ENCODE measurements around the gene EFHB.
"Not testable (repeated sequence)": the region's sequence is repeated elsewhere in the genome, so short reads cannot be mapped to it uniquely, and the experiment has no call there.

The EFHB gene

DNA sequence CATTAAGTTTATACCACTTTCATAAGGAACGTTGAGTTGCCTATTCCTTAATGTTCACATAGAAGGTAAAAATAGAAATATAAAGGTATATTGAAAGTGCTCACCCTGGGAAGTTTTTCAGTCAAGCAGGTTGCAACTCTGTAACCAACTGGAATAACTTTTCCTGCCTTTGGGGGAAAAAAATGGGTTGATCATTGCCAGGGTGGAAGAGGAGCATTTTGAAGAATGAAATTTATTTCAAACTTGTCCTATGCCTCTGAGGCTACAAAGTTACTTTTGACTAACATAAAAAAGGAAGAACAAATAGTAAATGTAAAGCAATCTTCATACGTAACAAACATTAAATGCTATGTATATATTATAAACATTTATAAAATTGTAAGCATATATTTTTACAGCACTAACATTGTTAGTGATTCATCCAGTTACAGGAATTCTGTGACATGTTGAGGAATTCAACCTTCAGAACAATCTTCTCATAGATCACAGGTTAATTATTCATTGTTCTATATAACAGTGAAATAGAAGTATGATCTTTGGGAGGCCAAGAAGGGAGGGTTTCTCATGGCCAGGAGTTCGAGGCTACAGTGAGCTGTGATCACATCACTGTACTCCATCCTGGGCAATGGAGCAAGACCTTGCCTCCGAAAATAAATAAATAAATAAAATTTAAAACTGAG, 13.5 kb downstream of the EFHB start:
- no peak for DNase-seq

DNA sequence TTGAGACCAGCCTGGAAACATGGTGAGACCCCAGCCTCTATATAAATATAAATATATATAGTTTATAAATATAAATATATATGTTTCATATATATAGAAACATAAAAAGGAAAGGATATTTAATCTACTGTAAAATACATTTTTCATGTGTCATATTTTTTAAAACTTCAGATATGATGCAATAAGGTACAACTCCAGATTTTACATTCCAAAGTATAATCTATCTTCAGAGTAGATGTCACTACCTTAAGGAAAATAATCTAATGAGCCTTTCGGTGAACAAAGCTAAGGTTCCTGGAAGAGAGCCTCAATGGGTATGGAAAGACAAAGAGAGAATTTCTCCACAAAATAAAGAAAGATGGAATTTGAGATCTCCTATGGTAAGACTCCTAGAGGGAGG, 16.9 kb downstream of the EFHB start:
- DNase-seq, result no peak

DNA sequence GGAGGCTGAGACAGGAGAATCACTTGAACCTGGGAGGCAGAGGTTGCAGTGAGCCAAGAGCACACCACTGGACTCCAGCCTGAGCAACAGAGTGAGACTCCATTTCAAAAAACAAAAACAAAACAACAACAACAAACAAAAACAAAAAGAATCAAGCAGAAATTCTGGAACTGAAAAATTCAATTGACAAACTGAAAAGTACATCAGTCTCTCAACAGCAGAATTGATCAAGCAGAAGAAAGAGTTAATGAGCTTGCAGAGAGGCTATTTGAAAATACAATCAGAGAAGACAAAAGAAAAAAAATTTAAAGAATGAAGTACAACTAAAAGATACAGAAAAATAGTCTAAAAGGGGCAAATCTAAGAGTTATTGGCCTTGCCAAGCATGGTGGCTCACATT, 22.6 kb downstream of the EFHB start:
- DNase-seq, result no peak

DNA sequence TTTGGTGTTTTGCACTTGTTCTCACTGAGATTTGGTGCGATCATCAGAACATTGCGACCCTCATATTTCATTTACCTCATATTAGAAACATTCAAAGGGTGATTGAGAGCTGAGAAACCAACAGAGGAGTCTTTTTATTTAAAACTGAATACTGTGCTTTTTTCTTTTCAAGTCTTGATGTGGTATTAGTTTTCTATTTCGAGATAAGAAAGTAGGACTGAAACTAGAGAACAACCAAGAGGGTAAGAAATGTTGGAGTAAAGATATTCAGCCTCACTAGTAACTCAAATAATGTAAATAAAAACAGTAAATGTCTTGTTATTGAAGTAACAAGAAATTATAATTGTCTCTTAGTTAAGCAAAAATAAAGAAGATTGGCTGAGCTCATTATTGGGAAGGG, 26.5 kb downstream of the EFHB start:
- DNase-seq, result no peak

DNA sequence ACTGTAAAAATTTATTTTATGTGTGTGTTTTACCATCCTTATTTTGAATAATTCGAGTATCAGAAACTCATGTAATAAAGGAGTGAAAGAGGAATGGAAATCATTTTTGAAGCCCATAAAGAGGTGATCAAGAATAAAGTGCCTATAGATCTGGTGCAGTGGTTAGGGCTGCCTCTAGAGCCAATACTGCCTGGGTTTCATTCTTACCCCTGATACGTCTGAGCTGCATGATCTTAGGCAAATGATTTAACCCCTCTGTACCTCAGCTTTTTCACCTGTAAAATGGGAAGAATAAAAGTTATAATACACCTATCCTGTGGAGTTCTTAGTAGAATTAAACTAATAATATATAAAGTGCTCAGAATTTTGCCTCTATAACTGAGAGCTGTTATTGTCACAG, 30.4 kb downstream of the EFHB start:
- no peak for DNase-seq

DNA sequence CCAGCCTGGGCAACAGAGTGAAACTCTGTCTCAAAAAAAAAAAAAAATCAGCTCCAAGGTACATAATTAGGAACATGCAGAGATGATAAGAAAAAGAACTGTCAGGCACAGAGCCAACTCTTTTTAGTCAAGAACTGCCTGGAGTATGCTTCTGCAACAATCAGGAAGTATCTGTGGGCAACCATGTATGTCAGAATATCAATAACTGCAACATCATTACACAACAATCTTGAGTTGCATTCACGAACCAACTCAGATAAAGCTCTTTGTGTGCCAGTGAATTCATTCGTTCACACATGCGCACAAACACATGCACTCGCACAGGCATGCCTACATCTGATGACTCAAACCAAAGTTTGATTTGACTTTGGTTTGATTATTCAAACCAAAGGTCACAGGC, 32.1 kb downstream of the EFHB start:
- no peak for DNase-seq

DNA sequence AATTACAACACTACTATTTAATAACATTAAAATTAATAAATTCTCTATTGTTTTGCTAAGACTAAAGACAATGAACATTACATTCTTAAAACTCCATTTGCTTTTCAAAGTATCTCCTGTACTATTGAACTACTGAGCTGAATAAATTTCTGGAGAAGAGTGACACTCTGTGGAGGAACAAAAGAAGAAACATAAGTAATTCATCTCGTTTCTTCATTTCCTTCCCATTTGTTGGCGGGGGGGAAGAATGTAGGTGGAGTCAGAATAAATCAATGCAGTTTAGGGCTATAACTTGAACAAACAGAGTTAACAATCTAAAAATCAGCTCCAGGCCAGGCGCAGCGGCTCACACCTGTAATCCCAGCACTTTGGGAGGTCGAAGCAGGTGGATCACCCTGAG, 32.7 kb downstream of the EFHB start:
- DNase-seq, result no peak

DNA sequence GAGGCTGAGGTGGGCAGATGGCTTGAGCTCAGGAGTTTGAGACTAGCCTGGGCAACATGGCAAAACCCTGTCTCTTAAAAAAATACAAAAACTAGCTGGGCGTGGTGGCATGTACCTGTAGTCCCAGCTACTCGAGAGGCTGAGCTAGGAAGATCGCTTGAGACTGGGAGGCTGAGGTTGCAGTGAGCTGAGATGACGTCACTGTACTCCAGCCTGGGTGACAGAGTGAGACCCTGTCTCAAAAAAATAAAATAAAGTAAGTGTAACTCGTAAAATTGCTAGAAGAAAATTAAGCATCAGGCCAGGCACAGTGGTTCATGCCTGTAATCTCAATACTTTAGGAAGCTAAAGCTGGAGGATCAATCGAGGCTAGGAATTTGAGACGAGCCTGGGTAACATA, 34.2 kb downstream of the EFHB start:
- DNase-seq, result not testable (repeated sequence)

DNA sequence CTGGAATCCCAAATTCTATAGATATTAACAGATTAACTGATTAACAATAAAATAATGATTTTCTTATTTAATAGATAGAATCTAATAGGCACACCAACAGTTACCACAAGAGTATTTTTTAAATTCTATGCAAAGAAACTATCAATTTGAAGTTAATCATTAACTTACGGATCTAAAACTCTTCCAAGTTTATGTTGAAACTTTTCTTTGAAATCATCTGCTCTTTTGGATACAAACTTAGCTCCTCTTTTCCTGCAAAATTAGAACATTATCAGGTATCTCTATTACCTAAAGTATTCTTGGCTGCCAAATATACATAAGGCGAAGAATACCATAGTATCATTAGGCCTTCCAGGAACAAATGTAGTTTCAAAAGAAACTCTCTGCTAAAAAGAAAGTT, 34.8 kb downstream of the EFHB start:
- no peak for DNase-seq

DNA sequence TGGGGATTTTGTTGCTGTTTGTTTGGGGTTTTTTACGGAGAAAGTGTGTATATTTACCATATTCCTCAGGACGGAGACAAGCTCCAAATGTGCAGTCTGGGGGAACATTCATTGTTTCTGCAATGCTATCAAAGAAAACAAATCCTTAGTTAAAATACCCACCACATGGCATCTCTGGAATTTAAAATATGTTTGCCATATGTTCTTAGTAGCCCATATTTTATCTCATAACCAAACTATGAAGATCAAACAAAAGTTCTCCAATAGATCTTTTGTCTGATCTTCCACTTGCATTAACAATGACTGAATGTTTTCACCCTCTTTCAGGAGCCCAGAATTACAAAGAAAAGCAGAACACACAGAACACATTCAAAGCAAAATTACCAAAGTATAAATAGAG, 35.3 kb downstream of the EFHB start:
- DNase-seq, result no peak

DNA sequence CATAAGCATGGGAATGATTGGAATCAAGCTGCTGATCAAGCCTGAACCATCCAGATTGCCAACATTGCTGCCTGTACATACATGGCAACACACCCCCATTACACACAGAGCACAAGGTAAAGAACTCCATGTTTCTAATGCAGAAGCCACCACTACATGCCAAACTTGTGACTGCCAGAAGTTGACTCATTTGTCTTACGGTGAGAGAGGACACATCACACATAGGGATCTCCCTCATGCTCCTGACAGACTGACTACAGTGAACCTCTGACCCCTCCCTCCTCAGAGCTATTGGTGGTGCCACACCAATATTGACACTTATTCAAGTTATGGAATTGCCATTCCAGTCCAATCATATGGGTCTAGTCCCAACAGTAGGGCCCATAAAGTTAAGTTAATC, 42.3 kb downstream of the EFHB start:
- DNase-seq, result no peak

DNA sequence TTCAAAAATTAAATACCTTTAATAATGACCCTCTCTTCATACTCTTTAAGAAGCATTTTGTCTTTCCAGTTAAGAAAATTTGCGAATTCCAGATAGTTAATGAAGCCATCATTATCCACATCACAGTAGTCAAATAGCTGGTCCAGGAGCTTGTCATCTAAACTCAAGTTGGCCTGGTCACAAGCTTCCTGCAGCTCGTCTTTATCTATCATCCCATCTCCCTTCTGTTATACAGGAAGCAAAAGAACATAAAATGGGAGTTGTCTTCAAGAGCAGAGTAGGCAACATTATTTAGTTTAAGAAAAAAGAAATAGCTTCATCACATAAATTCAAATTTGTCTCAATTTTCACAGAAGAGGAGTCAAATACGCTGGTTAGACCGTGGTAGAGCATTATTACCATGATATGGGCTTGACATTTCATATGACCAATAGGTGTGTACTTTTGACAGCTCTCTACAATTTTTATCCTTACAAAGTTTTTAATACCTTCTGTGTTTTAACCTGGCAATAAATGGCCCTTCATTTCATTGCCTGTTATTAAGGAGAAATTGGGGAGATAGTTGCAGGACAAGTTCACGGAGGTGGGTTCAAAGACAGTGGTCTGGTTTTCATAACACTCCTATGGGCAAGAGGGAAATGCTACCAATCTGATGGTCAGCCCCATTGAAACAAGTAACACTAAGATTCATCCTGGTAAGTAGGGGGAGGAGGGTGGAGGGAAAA, 45.4 kb downstream of the EFHB start:
- no peak for DNase-seq

DNA sequence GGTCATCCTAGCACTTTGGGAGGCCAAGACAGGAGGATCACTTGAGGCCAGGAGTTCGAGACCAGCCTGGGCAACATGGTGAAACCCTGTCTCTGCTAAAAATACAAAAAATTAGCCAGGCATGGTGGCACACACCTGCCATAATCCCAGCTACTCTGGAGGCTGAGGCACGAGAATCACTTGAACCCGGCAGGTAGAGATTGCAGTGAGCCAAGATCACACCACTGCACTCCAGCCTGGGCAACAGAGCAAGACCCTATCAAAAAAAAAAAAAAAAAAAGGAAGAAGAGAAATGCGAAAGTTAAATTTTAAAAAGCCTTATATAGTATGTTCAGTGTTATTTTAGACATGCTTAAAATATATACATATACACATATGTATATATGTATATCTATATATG, 46.9 kb downstream of the EFHB start:
- not testable (repeated sequence) for DNase-seq

DNA sequence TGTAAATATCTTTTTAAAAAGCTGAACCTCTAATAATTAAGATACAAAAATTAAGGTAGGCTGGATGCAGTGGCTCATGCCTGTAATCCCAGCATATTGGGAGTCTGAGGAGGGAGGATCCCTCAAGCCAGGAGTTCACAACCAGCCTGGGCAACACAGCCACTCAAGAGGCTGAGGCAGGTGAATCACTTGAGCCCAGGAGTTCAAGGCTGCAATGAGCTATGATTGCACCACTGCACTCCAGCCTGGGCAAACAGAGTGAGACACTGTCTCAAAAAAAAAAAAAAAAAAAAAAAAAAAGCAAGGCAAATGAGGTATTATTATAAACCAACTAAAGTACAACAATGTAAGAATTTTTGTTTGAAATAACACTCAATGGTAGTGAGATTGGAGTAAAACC, 47.6 kb downstream of the EFHB start:
- no peak for DNase-seq

DNA sequence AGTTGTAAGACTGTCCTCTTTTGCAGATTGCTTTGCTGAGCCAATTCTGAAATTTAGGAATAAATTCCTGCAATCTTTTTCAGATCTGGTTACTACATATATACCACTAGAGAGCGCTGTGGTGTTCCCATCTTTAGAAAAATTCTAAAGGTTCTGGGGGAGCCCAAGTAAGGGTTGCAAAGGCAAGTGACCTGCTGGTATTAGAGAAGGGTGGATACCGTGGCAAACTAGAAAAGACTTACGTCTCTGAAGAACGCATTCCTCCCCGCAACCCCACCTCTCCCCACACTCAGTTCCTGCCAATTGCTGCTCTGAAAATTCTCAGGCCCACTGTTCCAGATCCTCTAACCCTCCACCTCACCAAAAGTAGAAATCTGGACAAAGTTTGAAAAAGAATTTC, 48.5 kb downstream of the EFHB start:
- DNase-seq, result peak in 1 of 2 donors; percentile 51

DNA sequence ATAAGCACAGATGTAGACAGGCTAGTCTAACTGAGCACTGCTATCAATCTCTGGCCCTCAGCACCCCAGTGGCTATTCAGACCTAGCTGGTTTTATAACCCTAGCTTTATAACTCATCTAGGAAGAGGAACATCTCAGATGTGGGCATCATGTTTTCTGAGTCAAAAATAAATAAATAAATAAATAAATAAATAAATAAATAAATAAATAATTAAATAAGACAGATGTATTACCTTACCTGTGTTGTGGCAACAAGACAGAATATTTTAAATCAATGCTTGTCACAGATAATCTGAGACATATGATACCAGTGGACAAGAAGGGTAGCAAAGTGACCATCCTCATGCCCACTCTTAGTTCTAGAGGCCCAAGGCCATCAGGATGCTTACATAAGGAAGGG, 52.2 kb downstream of the EFHB start:
- DNase-seq, result no peak

DNA sequence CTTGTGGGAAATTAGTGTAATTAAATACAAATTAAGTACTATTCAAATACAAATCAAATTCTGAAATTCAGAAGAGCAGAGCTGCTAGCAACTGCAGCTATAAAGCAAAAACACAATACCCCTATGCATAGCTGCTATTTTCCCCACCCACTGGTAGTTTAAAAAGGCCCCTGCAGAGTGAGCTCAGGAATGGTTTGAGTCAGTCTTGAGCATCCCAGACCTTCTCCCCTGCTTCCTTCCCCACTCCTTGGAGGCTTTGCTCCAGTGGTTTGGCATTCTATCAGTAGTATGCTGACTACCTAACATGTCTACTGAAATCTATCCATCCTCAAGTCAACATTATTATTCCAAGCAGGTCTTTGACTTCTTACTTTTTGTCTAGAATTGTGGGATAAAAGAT, 53.0 kb downstream of the EFHB start:
- no peak for DNase-seq

DNA sequence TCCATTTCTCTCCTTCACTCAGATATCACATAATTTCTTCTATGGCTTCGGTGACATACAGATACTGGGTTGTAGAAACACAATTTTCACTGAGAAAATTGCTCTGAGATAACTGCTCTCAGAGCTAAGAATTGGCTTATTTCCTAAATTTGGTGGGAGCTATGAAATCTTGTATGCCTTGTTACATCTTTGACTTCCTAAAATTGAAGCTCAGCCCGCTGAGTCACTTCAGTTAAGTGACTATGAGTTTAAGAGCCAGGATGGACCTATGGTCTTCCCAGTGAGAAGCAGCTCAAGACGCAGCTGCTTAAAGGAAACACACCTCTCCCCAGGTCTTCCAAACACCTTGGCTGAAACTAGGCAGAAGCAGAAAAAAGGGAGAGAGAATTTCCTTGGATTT, 56.4 kb downstream of the EFHB start:
- DNase-seq, result no peak

DNA sequence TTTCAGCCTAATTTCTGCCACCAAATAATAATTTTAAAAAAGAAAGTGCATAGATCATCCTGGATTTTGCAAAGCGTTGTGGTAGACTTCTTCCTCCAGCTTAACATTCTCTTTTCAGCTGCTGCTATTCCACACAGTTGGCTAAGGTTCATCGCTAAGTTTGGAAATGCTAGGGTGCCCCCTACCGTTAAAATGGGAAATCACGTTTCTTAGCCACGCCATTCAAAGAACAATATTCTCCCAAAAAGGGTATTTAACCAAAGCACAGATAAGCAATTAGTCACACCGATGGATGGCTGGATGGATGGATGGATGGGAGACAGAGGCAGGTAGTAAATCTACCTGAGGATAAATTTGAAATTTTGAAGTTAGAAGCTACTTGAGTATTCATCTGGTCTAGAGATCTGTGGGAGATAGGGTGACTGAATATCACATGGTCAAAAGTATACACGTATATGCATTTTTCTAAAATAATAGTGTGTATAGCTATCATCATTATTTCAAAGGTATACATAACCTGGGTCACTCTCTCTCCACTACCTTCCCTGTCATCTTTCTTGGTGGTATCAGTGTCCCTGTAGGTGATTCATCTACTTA, 67.2 kb downstream of the EFHB start:
- peak; percentile 30 to 40 for DNase-seq

DNA sequence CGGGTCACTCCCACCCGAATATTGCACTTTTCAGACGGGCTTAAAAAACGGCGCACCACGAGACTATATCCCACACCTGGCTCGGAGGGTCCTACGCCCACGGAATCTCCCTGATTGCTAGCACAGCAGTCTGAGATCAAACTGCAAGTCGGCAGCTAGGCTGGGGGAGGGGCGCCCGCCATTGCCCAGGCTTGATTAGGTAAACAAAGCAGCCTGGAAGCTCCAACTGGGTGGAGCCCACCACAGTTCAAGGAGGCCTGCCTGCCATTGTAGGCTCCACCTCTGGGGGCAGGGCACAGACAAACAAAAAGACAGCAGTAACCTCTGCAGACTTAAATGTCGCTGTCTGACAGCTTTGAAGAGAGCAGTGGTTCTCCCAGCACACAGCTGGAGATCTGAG, 78.7 kb downstream of the EFHB start:
- DNase-seq, result not testable (repeated sequence)

DNA sequence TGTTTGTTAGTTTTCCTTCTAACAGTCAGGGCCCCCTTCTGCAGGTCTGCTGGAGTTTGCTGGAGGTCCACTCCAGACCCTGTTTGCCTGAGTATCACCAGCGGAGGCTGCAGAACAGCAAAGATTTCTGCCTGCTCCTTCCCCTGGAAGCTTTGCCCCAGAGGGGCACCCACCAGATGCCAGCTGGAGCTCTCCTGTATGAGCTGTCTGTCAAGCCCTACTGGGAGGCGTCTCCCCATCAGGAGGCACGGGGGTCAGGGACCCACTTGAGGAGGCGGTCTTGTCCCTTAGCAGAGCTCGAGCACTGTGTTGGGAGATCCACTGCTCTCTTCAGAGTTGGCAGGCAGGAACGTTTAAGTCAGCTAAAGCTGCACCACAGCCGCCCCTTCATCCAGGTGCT, 87.4 kb downstream of the EFHB start:
- not testable (repeated sequence) for DNase-seq
